Naive B cell (primary cell): Measurements from ENCODE around the gene LRRC32. TPM values are rescaled to one million over a fixed set of nuclear protein-coding genes. Genes with fewer than 3 reads are reported as not detected.

Source experiments
- ATAC-seq, 2 donors: fragments of 150-1000 bp; cut with Tn5 transposase; 2 replicates each; pipeline ENCODE4 v1.10.0; 2021; ENCODE audit warnings: low read depth in 2 of 2, mild to moderate bottlenecking in 2 of 2, moderate library complexity in 2 of 2
- DNase-seq: peaks from one replicate; pipeline ENCODE4 v3.0.0; 2022
- H3K27ac Mint-ChIP-seq, 6 donors: one replicate each; pipeline ENCODE4 v1.8.0; 2020 to 2022; ENCODE audit warnings: mild to moderate bottlenecking in 6 of 6, mixed read lengths in 6 of 6, moderate library complexity in 5 of 6, inconsistent platforms in 2 of 6
- H3K27me3 Mint-ChIP-seq, 3 donors: one replicate each; pipeline ENCODE4 v1.8.0; 2021 to 2022; ENCODE audit warnings: mixed read lengths in 3 of 3, mild to moderate bottlenecking in 1 of 3
- H3K36me3 Mint-ChIP-seq, 2 donors: one replicate each; pipeline ENCODE4 v1.8.0; 2020 to 2022; ENCODE audit warnings: mixed read lengths in 2 of 2, inconsistent platforms in 1 of 2, mild to moderate bottlenecking in 1 of 2
- H3K4me1 Mint-ChIP-seq, 3 donors: one replicate each; pipeline ENCODE4 v1.8.0; 2020 to 2022; ENCODE audit warnings: mixed read lengths in 3 of 3, inconsistent platforms in 1 of 3, mild to moderate bottlenecking in 1 of 3, moderate library complexity in 1 of 3
- H3K4me3 Mint-ChIP-seq, 8 donors: one replicate each; pipeline ENCODE4 v1.8.0; 2020 to 2022; ENCODE audit warnings: mild to moderate bottlenecking in 8 of 8, mixed read lengths in 8 of 8, moderate library complexity in 8 of 8, inconsistent platforms in 2 of 8
- H3K9me3 Mint-ChIP-seq, 7 donors: one replicate each; pipeline ENCODE4 v1.8.0; 2020 to 2022; ENCODE audit warnings: mixed read lengths in 7 of 7, mild to moderate bottlenecking in 5 of 7, inconsistent platforms in 2 of 7, moderate library complexity in 1 of 7
- polyA plus RNA-seq, 6 donors: library from polyadenylated mRNA; unstranded; fragments of 300-500 nt; fragmentation: Illumina TruSeq; gene quantifications; one replicate each; pipeline ENCODE4 v1.2.3, GENCODE V29; 2021; ENCODE audit warnings: low read depth in 6 of 6

LRRC32 gene
- polyA plus RNA-seq, result 1 to 10 TPM in 1 of 6 donors, under 1 TPM in 1, not detected in 4; 0.13 to 1.9 TPM

- no peak for ATAC-seq
- peaks cover 67 to 86% (median 75%) of the 10 kb centered on the region in 3 donors for H3K4me1 Mint-ChIP-seq
Measured at GRCh38 chr11:76670485-76671236, at the start of gene LRRC32. Gene LRRC32 (minus strand): TSS chr11:76670747. CDS start chr11:76665954, 4,793 bp downstream.

DNA sequence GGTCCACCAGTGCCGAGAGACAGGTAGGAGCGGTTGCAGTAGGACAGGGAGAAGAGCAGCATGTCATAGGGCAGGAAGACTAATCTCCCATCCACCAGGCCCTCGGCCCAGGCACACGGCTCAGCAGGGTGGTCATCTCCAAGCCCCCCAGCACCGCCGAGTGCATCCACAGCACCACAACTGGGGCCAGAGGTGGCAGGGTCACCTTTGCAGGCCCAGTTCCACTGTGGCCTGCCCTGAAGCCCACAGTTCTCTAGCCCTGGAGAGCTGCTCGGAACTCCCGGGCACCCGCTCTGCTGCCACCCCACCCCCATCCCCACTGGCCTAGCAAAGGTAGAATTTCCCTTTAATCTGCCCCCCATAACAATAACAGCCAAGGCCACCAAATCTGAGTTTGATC lies 49.1 kb upstream of the LRRC32 start:
- Mint-ChIP-seq H3K4me3 (no peak overlapping the region), H3K9me3 (no peaks in the 10 kb centered on the region), H3K27ac (no peak overlapping the region), H3K27me3 (peaks cover 17 to 33% (median 24%) of the 10 kb centered on the region in 3 donors), H3K36me3 (no peaks in the 10 kb centered on the region), H3K4me1 (peaks cover 0 to 12% (median 11%) of the 10 kb centered on the region in 3 donors)
- ATAC-seq (no peak), DNase-seq (no peak)

More at GRCh38 chr11:76670485-76671236, at the start of gene LRRC32:
- H3K27me3 Mint-ChIP-seq, result peaks cover 28 to 44% (median 33%) of the 10 kb centered on the region in 3 donors
- H3K4me3 Mint-ChIP-seq, result peak within 1 kb of the TSS; percentile 72 to 93 (median 84)
- peak within 1 kb of the TSS; percentile 87 to 98 (median 96) for H3K27ac Mint-ChIP-seq
- peak; percentile 57 for DNase-seq
- no peaks in the 10 kb centered on the region for H3K36me3 Mint-ChIP-seq
- H3K9me3 Mint-ChIP-seq, result no peaks in the 10 kb centered on the region

GRCh38 chr11:76719281-76719680 lies 48.7 kb upstream of the LRRC32 start:
- no peaks in the 10 kb centered on the region for H3K9me3 Mint-ChIP-seq

DNA sequence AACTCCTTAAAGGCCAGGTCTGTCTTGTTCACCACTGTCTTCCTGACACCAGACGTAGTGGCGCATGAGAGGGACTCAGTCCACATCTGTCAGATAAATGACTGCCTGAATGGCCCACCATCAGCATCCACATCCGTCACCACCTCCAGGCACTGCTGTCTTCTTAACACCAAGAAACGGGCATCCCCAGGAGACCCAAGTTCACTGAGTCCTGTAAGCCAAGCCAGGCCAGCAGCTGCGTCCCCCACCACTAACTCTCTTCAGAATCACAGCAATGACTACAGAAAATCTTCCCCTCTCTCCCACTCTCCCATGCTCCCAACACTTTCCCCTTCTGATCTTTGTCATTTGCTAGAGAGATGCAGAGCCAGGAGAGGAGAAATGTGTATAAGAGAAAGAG lies 47.3 kb upstream of the LRRC32 start:
- peaks cover 6 to 24% (median 15%) of the 10 kb centered on the region in 3 donors for H3K27me3 Mint-ChIP-seq
- H3K4me1 Mint-ChIP-seq, result peaks cover 0 to 12% (median 11%) of the 10 kb centered on the region in 3 donors
- no peak for ATAC-seq
- DNase-seq, result no peak
- peak overlapping the region in 1 of 6 donors; percentile 8 for H3K27ac Mint-ChIP-seq
- no peaks in the 10 kb centered on the region for H3K36me3 Mint-ChIP-seq
- no peaks in the 10 kb centered on the region for H3K9me3 Mint-ChIP-seq
- no peak overlapping the region for H3K4me3 Mint-ChIP-seq

More at GRCh38 chr11:76719281-76719680, 48.7 kb upstream of the LRRC32 start:
- no peaks in the 10 kb centered on the region for H3K36me3 Mint-ChIP-seq
- peaks cover 0 to 12% (median 11%) of the 10 kb centered on the region in 3 donors for H3K4me1 Mint-ChIP-seq
- ATAC-seq (no peak), DNase-seq (no peak)
- no peak overlapping the region for H3K27ac Mint-ChIP-seq
- H3K4me3 Mint-ChIP-seq, result no peak overlapping the region
- peaks cover 15 to 29% (median 23%) of the 10 kb centered on the region in 3 donors for H3K27me3 Mint-ChIP-seq

GRCh38 chr11:76717369-76717768 lies 46.8 kb upstream of the LRRC32 start:
- ATAC-seq (no peak), DNase-seq (no peak)
- peaks cover 6 to 24% (median 10%) of the 10 kb centered on the region in 3 donors for H3K27me3 Mint-ChIP-seq
- H3K4me3 Mint-ChIP-seq, result no peak overlapping the region
- H3K36me3 Mint-ChIP-seq, result no peaks in the 10 kb centered on the region
- peak overlapping the region in 1 of 6 donors; percentile 83 for H3K27ac Mint-ChIP-seq
- H3K9me3 Mint-ChIP-seq, result no peaks in the 10 kb centered on the region
- H3K4me1 Mint-ChIP-seq, result peaks cover 0 to 9% (median 7%) of the 10 kb centered on the region in 3 donors

DNA sequence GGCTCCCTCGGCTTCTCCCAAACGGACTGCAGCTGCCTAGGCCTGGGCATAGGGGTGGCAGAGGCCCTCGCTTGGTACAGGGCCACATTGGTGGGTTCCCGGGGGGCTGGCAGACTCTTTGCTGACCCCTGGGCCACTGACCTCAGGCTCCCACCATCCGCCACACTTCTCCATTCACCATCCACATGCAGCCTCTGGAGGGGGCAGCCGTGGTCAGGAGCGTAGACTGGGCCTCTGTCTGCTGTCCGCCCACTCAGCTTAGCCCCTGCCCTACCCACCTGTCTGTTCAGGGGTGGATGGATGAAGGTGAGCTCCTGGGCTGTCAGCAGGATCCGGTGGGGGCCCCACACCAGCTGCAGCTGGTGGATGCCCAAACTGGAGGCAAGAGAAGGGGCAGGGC lies 45.7 kb upstream of the LRRC32 start:
- H3K36me3 Mint-ChIP-seq, result no peaks in the 10 kb centered on the region
- ATAC-seq (no peak), DNase-seq (no peak)
- H3K27ac Mint-ChIP-seq, result no peak overlapping the region
- no peak overlapping the region for H3K4me3 Mint-ChIP-seq
- peaks cover 0 to 19% (median 3%) of the 10 kb centered on the region in 3 donors for H3K27me3 Mint-ChIP-seq
- no peaks in the 10 kb centered on the region for H3K4me1 Mint-ChIP-seq
- no peaks in the 10 kb centered on the region for H3K9me3 Mint-ChIP-seq

- DNase-seq, result no peak
- Mint-ChIP-seq H3K4me3 (no peak overlapping the region), H3K36me3 (no peaks in the 10 kb centered on the region), H3K27ac (no peak overlapping the region), H3K4me1 (no peaks in the 10 kb centered on the region), H3K27me3 (peaks cover 3 to 25% (median 8%) of the 10 kb centered on the region in 3 donors), H3K9me3 (no peaks in the 10 kb centered on the region)
- no peak for ATAC-seq
Measured at GRCh38 chr11:76714493-76714892, 43.9 kb upstream of the LRRC32 start.

GRCh38 chr11:76713499-76713898 lies 43.0 kb upstream of the LRRC32 start:
- H3K4me1 Mint-ChIP-seq, result no peaks in the 10 kb centered on the region
- no peak overlapping the region for H3K27ac Mint-ChIP-seq
- no peaks in the 10 kb centered on the region for H3K36me3 Mint-ChIP-seq
- DNase-seq (no peak), ATAC-seq (no peak)
- no peaks in the 10 kb centered on the region for H3K9me3 Mint-ChIP-seq
- H3K27me3 Mint-ChIP-seq, result peaks cover 3 to 25% (median 8%) of the 10 kb centered on the region in 3 donors
- no peak overlapping the region for H3K4me3 Mint-ChIP-seq

- Mint-ChIP-seq H3K27ac (no peak overlapping the region), H3K9me3 (no peaks in the 10 kb centered on the region), H3K36me3 (no peaks in the 10 kb centered on the region), H3K4me1 (no peaks in the 10 kb centered on the region), H3K4me3 (no peak overlapping the region), H3K27me3 (peaks cover 3 to 26% (median 16%) of the 10 kb centered on the region in 3 donors)
- ATAC-seq (no peak), DNase-seq (no peak)
Measured at GRCh38 chr11:76712125-76712524, 41.6 kb upstream of the LRRC32 start.

GRCh38 chr11:76709756-76710155 lies 39.2 kb upstream of the LRRC32 start:
- DNase-seq, result no peak
- Mint-ChIP-seq H3K27me3 (peaks cover 3 to 41% (median 18%) of the 10 kb centered on the region in 3 donors), H3K4me1 (no peaks in the 10 kb centered on the region), H3K36me3 (no peaks in the 10 kb centered on the region), H3K9me3 (peaks cover 0 to 15% (median 6%) of the 10 kb centered on the region in 7 donors), H3K4me3 (no peak overlapping the region), H3K27ac (no peak overlapping the region)
- no peak for ATAC-seq

DNA sequence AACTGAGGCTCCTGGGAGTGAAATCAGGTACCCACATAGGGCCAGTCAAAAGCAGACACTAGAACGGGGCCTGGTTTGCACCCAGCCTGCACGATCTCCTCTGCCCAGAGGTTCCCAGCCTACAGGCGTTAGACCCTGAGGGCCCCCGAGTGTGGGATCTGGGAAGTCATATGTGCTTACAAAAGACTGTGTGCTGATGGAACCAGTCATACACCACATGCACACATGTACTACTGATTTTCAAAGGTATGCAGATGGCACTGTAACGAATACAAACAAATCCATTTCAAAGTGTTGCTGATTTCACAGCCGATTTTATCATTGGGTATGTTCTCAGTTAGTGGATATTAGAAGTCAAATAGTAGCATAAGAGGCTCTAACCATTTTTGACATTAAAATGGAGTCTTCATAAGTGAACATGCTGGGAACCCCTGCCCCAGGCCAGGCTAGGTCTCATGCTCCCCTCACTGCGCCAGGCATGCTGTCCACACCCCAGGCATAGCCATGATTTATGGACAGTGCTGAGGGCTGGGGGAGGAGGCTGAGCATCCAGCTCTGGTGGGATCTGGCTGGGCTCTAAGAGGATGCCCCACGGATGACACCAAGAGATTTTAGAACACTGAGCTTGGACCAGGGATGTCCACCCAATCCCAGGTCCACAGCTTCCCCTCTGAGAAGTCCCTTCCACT lies 38.6 kb upstream of the LRRC32 start:
- H3K27me3 Mint-ChIP-seq, result peaks cover 3 to 48% (median 24%) of the 10 kb centered on the region in 3 donors
- no peak for DNase-seq
- H3K4me1 Mint-ChIP-seq, result no peaks in the 10 kb centered on the region
- no peak overlapping the region for H3K27ac Mint-ChIP-seq
- H3K4me3 Mint-ChIP-seq, result no peak overlapping the region
- no peaks in the 10 kb centered on the region for H3K36me3 Mint-ChIP-seq
- H3K9me3 Mint-ChIP-seq, result peaks cover 3 to 20% (median 7%) of the 10 kb centered on the region in 7 donors
- no peak for ATAC-seq

- H3K27ac Mint-ChIP-seq, result peak overlapping the region in 1 of 6 donors; percentile 29
- H3K9me3 Mint-ChIP-seq, result peaks cover 3 to 20% (median 7%) of the 10 kb centered on the region in 7 donors
- peaks cover 9 to 36% (median 36%) of the 10 kb centered on the region in 3 donors for H3K27me3 Mint-ChIP-seq
- H3K4me1 Mint-ChIP-seq, result no peaks in the 10 kb centered on the region
- no peak overlapping the region for H3K4me3 Mint-ChIP-seq
- DNase-seq (no peak), ATAC-seq (no peak)
- no peaks in the 10 kb centered on the region for H3K36me3 Mint-ChIP-seq
Measured at GRCh38 chr11:76707293-76707825, 36.8 kb upstream of the LRRC32 start.

DNA sequence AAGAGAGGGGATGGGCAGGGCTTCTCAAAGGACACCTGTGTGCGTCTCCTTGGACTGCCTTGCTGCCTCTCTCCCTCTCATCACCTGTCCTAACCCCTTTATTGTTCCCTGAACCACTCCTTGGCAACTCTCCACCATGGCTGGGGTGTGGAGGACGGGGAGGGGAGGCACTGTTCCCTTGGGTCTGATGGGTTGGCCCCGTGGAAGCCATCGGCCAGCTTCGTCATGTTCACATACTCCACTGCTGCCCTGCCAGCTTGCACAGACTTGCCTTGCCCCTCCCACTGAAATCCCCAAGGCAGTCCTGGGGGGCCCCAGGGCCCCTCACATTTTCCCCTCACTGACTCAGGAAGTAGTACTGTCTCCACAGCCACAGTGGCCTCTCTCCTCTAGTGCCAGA lies 36.1 kb upstream of the LRRC32 start:
- Mint-ChIP-seq H3K9me3 (peaks cover 3 to 20% (median 7%) of the 10 kb centered on the region in 7 donors), H3K4me1 (no peaks in the 10 kb centered on the region), H3K27ac (no peak overlapping the region), H3K36me3 (no peaks in the 10 kb centered on the region), H3K27me3 (peaks cover 6 to 36% (median 31%) of the 10 kb centered on the region in 3 donors), H3K4me3 (no peak overlapping the region)
- no peak for DNase-seq
- no peak for ATAC-seq
